Measurements from ENCODE around the gene PRR7.

PRR7 gene

DNA sequence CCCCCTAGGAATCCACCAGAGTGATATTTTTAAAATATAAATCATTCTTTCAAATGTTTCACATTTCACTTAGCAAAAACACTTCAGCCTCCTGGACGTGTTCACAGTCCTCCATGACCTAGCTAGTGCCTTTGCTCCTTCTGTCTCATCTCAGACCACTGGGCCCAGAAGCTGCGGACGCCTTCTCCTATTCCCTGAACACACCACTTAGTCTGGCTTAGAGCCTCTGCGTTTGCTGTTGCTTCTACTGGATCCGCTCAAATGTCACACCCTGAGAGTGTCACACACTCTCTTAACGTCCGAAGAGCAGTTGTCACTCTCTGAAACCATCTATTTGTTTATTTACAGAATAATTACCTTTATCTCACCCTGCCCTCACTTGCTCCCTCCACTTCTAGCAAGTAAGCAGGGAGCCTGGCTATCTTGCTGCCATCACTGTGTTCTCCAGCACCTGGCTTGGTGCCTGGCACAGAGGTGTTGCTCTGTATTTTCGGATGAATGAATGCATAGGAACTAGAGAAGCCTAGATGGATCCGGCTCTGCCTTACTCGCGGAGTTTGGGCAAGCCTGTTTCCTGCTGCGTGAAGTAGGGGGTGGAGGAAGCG, 21.3 kb upstream of the PRR7 start:
- peak overlapping the region; percentile 55 for H3K4me3 ChIP-seq (ENCODE audit: low read depth, low read length)
- no peak for DNase-seq (ENCODE audit: low read depth)
- TF ChIP-seq CTCF (IDR thresholded peaks at IDR 0.05; ENCODE audit: control insufficient read depth, extremely low read depth, insufficient read depth), result no peak

GRCh38 chr5:177425801-177426565, 20.6 kb upstream of the PRR7 start:
- peak; percentile 100 for DNase-seq (ENCODE audit: low read depth)
- no peak for TF ChIP-seq CTCF (IDR thresholded peaks at IDR 0.05; ENCODE audit: control insufficient read depth, extremely low read depth, insufficient read depth)
- H3K4me3 ChIP-seq (ENCODE audit: low read depth, low read length), result peak overlapping the region; percentile 55

DNA sequence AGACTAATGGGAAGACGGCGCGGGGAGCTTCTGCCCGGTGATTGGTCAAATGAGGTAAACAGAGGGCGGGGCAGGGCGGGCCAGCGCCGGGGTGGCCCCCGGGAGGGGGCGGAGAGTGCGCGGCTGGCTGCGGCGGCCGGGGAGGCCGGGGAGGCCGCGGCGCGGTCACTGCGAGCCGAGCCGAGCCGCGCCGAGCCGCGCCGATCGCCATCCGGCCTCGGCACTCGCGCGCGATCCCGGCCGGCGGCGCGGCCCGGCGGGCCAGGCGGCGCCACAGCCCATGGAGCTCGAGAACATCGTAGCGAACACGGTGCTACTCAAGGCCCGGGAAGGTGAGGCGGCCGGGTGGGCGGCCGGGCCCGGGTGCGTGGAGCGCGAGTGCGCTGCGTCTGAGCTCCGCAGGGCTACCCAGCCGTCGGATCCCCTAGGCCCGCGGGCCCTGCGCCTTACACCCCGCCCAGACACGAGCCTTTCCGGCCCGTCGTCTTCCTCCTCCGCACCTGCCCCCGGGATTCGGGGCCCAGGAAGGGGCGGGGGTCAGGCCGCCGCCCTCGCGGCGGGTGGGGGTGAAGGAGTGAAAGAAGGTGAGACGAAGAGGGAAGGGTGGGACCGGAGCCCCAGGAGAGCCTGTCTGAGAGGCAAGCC, 19.9 kb upstream of the PRR7 start, which contains the start of gene GRK6:
TSS of gene GRK6 (plus strand) at position 111 of the 645 bp plus-strand sequence. CDS start at position 281, 170 bp downstream.
- H3K4me3 ChIP-seq (ENCODE audit: low read depth, low read length), result peak within 1 kb of the TSS; percentile 77
- no peak for TF ChIP-seq CTCF (IDR thresholded peaks at IDR 0.05; ENCODE audit: control insufficient read depth, extremely low read depth, insufficient read depth)
- DNase-seq (ENCODE audit: low read depth), result no peak

- DNase-seq (ENCODE audit: low read depth), result no peak
- H3K4me3 ChIP-seq (ENCODE audit: low read depth, low read length), result peak overlapping the region; percentile 77
- no peak for TF ChIP-seq CTCF (IDR thresholded peaks at IDR 0.05; ENCODE audit: control insufficient read depth, extremely low read depth, insufficient read depth)
These were observed 19.3 kb upstream of the PRR7 start for GRCh38 chr5:177427211-177427822.

GRCh38 chr5:177427919-177428573, 18.6 kb upstream of the PRR7 start:
- no peak for DNase-seq (ENCODE audit: low read depth)
- TF ChIP-seq CTCF (IDR thresholded peaks at IDR 0.05; ENCODE audit: control insufficient read depth, extremely low read depth, insufficient read depth), result no peak
- peak overlapping the region; percentile 77 for H3K4me3 ChIP-seq (ENCODE audit: low read depth, low read length)

DNA sequence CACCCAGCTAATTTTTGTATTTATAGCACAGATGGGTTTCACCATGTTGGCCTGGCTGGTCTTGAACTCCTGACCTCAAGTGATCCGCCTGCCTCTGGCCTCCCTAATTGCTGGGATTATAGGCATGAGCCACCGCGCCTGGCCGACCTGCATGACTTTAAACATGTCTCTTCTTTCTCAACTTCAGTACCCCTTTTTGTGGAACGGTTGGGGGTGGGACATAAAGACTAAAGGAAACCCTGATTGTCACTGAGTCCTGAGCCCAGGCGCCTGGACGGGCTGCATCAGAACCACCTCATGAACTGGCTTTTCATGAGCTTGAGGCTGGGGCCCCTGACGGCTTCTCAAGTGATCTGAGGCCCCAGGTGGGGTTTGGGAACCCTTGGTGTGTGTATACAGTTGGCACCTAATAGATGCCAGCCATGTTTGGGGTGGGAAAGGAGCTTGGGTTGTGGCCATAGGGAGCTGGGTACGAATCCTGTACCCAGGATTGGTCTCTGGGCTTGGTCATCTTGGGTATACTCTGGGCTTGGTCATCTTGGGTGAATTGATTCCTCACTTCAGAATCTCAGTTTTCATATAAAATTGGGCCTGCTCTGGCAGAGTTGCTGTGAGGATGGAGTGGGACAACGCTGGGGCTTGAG, 17.9 kb upstream of the PRR7 start:
- DNase-seq (ENCODE audit: low read depth), result no peak
- no peak overlapping the region for H3K4me3 ChIP-seq (ENCODE audit: low read depth, low read length)
- TF ChIP-seq CTCF (IDR thresholded peaks at IDR 0.05; ENCODE audit: control insufficient read depth, extremely low read depth, insufficient read depth), result no peak

Data from LNCaP clone FGC (cell line).